GM21447 (cell line): ENCODE measurements around the gene ANKRD11.
"Not testable (repeated sequence)": the region's sequence is repeated elsewhere in the genome, so short reads cannot be mapped to it uniquely, and the experiment has no call there.

Experiments used
- ATAC-seq: cut with Tn5 transposase; IDR thresholded peaks from one replicate; pipeline ENCODE4 v1.9.1; 2021; ENCODE audit not compliant: unreplicated experiment

The ANKRD11 gene

DNA sequence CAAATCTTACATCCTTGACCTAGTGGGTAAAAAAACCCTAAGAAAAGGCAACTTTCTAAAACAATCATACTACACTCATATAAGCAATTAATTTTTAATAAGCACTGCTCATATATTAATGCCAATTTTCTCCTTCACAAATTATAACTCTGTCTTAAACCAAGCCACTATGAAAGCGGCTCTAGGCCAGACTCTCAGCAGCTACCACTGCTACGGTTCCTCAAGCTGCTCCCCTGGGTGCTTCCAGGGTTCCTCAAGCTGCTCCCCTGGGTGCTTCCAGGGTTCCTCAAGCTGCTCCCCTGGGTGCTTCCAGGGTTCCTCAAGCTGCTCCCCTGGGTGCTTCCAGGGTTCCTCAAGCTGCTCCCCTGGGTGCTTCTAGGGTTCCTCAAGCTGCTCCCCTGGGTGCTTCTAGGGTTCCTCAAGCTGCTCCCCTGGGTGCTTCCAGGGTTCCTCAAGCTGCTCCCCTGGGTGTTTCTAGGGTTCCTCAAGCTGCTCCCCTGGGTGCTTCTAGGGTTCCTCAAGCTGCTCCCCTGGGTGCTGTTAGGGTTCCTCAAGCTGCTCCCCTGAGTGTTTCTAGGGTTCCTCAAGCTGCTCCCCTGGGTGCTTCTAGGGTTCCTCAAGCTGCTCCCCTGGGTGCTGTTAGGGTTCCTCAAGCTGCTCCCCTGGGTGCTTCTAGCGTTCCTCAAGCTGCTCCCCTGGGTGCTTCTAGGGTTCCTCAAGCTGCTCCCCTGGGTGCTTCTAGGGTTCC lies 35.8 kb downstream of the ANKRD11 start:
- ATAC-seq, result not testable (repeated sequence)

DNA sequence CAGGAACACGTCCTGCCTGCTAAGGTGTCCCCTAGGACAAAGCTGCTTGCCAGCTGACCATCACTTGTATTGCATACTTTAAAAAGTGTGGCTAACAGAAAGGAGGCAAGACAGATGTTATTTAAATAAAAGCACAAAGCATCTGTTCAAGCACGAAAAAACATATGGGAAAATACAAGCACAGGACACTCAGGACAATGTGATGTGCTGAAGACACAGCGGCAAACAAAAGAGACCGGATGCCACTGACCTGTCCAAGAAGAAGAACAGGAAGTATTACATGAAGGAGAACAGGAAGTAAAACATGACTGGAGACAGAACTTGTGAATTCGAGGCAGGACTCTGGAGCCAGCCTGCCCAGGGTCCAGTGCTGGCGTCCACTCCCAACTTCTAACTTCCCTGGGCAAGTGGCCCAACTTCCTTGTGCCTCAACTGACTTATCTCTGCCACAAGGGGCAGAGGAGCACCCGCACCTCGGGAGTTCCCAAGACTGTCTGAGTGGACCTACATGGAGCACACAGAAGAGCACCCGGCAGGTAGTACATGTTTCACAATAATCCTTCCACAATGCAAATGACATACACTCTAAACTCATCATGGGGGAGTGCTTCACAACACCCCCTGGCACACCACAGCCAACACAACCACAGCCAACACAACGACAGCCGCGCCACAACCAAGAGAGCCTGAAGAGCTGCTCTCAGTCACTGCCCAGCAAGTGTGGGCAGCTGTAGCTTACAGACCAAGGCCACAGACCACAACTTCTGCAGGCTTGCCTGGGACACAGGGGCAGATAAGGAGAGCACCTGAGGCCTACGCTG lies 36.6 kb downstream of the ANKRD11 start:
- ATAC-seq, result no peak

DNA sequence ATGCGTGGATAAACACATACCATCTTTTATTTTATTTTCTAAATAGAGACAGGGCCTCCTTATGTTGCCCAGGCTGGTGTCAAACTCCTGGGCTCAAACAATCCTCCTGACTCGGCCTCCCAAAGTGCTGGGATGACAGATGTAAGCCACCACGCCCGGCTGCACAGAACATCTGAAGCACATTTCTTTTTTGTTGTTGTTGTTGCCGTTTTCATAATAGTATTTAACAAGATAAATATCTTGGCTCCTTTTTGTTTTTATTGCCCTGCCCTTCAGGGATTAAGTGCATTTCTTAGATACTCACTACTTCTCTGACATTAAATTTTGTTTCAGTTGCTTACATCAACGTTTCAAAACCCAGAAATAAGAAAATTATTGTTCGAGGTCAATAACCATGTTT lies 37.4 kb downstream of the ANKRD11 start:
- ATAC-seq, result no peak

DNA sequence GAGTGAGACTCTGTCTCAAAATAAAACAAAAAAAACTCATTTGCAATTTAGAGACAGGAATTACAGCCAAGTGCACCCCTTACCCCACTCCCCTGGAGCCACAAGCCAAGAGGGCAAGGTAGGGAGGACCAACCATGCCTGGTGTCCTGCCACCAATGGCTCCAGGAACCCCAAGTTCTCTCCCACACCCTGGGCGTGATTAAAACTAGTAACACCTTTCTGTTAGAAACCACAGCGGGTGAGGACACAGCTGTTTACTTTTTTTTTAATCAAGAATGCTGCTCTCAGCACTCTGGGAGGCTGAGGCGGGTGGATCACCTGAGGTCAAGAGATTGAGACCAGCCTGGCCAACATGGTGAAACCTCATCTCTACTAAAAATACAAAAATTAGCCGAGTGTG lies 38.1 kb downstream of the ANKRD11 start:
- ATAC-seq, result no peak

DNA sequence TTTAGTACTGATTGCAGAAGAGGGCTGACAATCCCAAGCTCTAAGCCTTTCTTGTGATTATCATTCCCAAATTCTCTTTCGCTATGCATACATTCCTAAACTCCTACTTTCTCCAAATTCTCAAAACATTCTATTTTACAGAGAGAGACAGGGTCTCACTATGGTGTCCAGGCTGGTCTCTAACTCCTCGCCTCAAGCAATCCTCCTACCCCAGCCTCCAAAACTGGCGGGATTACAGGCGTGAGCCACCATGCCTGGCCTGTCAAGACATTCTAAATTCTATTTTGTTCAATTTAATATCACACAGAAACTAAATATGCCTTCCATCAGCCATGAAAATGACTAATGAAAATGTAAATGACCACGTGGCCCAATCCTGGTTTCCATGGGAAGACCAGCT lies 39.8 kb downstream of the ANKRD11 start:
- no peak for ATAC-seq

DNA sequence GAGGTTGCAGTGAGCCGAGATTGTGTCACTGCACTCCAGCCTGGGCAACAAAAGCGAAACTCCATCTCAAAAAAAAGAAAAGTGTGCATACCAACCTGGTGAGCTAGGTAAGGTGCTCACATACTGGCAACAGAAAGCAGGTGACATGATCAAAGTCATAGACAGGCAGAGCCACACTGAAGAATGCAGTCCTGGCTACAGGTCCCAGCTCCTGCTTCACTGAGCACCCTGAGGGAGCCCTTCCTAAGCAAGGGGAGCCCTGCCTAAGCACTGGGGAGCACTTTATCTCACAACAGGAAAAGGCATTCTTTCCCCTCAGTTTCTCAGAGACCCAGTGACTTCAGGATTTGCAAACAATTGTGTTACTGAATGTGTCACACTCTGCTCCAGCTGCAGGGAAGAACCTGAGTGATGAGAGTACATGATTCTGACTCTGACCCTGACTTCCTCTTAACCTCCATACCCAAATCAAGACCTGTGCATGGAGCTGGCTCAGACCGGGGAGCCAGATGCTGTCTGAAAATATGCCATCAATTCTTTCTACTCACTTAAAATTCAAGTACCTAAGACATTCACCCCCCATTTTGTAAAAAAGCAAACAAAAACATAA lies 40.5 kb downstream of the ANKRD11 start:
- ATAC-seq, result no peak

DNA sequence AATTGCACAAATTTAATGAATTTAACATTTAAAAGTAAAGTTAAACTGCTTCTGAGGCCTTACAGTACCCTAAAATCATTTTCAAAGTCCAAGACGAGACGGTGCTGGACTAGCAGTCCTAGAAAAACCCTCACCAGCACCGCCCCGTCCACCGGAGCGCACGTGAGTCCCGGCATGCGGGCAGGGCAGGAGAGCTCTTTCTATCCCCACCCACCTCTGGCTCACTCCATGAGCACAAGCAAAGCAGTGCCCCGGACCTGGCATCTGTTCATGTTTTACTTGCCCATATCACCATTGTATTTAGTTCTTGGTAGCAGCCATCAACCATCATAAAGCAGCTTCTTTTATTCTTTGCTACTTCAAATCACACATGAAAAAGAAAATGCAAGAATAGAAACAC lies 41.7 kb downstream of the ANKRD11 start:
- no peak for ATAC-seq

DNA sequence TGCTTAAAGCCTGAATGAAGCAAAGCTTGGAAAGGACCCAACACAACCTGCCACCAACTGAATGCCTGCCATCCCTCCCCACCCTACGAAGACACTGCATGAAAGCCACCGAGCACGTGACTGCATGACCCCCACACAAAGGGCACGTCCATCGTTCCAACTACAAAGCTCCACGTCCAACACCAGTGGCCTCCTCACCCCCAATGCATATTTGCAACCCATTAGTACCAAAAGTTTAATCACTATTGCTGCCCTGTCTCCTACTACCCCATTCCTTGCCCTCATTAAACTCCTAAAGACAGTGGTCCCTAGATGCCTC lies 43.4 kb downstream of the ANKRD11 start:
- no peak for ATAC-seq

DNA sequence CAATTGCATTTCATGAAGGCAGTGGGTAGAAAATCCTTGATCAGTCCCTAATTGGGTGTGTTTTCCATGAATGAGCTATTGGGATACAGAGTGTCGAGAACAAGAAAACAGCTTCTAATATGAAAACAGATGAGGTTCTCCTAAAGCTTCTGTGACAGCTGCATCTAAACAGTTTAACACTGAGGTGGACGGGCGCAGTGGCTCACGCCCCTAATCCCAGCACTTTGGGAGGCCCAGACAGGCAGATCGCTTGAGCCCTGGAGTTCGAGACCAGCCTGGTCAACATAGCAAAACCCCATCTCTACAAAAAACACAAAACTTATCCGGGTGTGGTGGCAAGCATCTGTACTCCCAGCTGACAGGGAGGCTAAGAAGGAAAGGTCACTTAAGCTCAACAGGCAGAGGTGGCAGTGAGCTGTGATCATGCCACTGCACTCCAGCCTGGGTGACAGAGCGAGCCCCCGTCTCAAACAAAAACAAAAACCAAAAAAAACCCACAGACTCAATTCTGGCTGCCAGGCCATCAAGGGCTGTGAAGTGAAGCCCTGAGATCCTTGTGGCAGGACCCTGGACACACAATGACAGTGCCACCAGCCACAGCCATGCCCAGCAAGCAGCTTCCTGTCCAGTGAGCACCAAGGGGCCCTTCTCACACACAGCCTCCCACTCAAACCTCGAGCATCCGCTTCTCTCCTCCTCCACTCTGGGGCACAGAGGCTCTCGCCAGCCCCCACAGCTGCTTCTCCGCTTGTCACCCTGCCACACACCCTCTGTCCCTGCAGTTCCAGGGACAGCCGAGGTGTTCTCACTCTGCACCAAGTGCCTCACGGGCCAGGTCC lies 44.0 kb downstream of the ANKRD11 start:
- no peak for ATAC-seq

DNA sequence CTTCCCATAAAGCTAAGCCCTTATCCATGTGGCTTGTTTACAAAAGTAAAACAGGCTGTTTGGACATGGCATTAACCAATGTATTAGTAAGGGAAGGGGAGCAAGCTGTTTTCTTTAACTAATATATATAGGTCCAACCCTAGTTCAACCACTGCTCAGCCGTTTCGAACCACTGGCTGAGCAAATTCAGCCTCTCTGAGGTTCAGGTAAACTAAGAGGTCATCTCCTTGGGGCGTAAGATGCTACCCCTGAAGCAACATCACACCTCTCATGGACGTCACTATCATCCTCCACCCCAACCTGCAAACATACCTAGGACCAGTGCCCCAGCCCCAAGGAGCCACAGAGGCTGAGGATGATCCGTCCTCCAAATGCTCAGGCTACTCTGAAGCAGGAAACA lies 45.2 kb downstream of the ANKRD11 start:
- ATAC-seq, result no peak

DNA sequence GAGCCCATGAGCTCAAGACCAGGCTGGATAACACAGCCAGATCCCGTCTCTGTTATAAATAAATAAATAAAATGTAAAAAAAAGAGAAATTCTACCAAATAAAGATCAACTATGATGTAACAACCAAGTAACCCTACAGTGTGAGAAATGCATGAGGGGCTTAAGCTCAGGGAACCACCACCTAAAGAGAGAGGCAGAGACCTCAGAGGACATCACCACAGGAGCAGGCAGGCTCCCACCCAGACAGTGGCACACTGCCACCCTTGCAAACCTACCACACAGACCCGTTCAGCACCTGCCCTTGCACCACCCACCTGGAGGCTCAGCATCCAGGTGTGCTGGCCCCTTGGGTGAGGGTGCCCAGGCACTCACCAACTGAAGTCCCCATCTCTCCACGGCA lies 45.6 kb downstream of the ANKRD11 start:
- ATAC-seq, result no peak

DNA sequence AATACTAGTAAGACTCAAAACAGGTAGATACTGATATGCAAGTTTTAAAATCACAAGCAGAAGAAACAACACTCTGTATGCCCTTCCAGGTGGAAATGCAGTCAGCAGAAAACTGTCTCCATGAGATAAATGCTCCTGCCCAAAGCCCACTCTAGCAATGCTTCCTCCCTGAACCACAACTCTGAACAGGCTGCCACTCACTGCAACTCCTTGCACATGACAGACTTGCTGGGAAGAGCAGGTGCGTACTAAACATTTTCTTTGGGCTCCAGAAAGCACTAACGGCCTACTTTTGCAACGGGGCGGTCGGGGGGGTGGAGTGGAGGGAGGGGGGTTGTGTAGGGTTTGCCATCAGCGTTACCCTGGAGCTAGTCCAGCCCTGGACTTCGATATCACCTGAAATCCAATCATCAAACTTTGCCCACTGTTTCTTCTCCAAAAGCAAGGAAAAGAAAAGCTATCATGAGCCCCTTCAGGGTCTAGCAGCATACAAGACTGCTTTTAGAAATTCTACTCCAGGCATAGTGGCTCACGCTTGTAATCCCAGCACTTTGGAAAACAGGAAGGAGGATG lies 46.1 kb downstream of the ANKRD11 start:
- no peak for ATAC-seq

DNA sequence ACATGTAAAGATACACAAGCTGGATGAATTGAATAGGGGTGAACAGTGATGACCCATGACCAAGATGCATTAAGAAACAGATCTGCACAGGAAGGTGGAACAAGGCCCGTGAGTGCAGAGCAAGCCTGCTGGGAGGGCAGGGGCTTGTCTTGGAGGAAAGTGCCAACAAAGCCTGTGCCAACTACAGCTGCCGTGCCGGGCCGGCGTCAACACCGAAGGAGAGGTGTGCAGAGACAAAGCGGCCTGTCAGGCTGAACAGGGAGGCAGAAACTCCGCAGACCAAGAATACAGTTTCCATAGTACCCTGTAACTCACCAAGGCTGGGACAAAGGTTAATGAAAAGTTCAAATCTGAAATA lies 46.7 kb downstream of the ANKRD11 start:
- no peak for ATAC-seq

DNA sequence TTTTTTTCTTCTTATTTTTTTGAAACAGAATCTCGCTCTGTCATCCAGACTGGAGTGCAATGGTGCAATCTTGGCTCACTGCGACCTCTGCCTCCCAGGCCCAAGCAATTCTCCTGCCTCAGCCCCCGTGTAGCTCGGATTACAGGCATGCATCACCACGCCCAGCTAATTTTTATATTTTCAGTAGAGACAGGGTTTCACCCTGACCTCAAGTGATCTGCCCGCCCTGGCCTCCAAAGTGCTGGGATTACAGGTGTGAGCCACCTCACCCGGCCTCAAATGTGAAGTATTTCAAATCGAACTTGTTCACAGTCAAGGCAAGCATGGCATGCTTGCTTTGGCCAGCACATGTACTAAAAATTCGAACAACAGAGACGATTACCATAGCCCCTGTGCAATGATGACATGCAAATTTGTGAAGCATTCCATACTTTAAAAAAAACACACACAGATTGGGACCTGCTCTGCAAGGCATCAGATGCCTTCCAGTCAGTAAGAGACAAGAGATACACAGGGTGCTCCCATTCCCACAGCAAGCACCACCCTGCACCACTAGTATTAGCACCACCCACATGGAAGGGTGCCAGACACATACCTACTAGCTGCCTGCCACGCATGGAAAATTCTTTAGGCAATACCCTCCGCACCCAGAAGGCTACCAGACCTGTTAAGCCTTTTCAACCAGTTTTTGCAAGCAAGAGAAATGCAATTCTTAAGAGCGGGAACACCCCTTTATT lies 47.2 kb downstream of the ANKRD11 start:
- ATAC-seq, result no peak

DNA sequence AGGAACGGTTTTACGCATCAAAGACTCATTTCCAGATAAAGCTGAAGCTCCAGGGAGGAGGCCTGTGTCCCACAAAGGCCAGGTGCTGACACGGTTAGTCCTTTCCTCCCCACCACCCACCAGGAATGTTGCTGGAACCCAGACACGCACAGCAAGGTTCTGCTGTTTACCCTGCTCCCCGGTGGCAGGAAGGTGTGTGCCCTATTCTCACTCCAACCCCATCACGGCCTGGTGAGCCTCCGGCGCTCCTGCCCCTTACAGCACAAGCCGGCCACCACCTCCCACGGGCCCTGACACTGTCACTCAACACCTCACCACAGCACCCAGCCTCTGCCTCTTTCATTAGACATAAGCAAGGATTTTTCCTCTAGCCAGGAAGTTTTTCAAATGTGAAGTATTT lies 47.8 kb downstream of the ANKRD11 start:
- no peak for ATAC-seq

DNA sequence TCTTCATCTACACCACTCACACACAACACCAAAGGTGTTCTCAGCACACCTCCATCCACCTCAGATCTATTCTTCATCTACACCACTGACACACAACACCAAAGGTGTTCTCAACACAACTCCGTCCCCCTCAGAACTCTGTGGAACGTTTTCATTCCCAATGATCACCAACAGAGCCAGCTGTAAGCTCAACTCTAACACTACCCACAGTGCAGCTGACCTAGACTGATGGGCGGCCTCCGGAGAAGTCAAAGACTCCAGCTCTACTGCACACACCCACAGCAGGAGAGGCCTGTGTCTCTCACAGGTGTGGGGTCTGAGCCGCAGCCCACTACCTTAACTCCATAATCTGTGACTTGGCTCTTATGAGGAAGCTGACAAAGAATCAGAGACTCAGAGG lies 50.7 kb downstream of the ANKRD11 start:
- ATAC-seq, result no peak

DNA sequence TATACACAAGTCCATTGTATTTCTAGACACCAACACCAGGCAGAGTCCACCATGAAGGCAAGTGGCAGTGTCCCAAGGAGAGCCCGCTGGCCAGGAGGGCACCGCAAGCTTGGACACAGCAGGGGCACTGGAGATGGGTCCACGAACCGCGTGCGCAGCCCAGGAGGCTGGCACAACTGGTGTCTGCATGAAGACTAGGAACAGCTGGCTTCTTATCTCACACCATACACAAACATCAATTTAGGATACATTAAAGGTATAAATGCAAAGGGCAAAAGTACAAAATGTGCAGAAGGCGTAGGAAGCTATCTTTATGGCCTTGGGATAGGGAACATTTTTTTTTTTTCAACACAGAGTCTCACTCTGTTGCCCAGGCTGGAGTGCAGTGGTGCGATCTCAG lies 52.4 kb downstream of the ANKRD11 start:
- no peak for ATAC-seq

DNA sequence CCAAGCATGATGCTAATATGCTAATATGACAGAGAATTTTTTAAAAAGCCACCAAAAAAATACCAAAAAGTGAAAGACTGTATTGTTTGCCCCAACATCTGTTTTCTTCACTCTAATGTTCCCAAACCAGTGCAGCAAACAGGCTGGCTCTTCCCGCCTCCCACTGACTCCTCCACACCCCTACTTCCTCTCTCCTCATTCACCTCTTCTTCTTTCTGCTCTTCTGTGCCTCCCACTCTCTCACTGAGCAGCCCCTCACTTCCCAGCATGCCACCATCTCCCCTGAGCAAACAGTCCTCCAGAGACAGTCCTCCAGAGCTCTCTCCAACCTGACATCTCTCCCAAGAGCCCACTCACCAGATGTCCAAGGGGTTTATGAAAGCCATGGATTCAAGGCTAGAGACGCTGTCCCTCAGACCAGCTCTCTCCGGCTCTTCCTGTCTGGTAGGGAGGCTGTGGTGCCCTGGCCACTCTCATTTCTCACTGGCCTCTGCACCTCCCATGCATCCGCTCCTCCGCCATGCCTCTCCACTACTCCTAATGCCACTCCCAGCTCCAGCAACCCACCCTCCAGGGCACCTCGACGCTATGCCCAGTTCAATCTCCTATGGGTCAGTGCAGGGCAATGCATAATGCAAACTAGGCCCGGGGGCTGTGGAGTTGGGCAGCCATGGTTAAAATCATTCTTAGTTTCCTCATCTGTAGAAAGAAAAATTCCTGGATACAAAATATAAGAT lies 52.9 kb downstream of the ANKRD11 start:
- no peak for ATAC-seq

DNA sequence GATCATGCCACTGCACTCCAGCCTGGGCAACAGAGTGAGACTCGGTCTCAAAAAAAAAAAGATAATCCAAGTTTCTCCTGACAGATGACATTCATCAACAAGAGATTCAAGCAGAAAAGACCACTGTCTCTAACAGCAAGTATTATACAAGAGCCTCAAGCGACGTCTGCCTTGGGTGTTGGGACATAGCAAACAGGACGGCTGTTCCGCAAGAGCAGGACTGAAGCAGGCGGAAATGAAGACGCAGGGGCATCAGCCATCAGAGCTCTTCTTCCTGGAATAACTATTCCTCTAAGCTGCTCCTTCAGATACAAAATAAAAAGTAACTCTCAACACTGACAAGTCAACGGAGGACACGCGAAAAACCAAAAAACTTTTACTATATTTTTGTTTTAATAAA lies 54.0 kb downstream of the ANKRD11 start:
- no peak for ATAC-seq

DNA sequence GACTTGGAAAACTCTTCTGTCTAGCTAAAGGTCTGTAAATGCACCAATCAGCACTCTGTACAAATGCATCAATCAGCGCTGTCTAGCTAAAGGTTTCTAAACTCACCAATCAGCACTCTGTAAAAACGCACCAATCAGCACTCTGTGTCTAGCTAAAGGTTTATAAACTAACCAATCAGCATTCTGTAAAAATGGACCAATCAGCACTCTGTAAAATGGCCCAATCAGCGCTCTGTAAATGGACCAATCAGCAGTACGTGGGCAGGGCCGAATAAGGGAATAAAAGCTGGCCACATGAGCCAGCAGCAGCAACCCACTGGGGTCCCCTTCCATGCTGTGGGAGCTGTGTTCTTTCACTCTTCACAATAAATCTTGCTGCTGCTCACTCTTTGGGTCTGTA lies 55.3 kb downstream of the ANKRD11 start:
- ATAC-seq, result not testable (repeated sequence)
